Measurements from ENCODE around the gene ST3GAL2.

DNA sequence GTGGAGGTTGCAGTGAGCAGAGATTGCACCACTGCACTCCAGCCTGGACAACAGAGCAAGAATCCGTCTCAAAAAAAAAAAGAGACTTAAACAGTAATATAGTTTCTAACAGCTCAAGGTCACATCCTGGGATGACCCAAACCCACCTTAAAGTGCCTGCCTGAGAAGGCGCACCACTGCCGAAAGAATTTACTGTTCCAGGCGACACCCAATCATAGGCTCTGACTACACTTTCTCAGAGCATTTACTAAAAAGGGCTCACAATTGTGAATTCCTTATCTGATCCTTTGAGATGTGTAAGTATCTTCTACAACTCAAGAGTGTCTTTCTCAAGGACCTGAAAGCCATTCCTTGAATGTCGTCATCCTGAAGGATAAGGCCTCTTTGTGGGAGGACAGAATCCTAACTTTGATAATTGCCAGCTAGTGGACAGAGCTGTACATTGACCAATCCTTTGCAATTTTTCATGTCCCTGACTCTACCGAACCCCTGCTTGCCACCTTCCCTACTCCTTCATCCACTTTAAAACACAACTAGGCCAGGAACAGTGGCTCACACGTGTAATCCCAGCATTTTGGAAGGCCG is 2.6 kb upstream of the ST3GAL2 start:
- TF ChIP-seq, protein P1, sequence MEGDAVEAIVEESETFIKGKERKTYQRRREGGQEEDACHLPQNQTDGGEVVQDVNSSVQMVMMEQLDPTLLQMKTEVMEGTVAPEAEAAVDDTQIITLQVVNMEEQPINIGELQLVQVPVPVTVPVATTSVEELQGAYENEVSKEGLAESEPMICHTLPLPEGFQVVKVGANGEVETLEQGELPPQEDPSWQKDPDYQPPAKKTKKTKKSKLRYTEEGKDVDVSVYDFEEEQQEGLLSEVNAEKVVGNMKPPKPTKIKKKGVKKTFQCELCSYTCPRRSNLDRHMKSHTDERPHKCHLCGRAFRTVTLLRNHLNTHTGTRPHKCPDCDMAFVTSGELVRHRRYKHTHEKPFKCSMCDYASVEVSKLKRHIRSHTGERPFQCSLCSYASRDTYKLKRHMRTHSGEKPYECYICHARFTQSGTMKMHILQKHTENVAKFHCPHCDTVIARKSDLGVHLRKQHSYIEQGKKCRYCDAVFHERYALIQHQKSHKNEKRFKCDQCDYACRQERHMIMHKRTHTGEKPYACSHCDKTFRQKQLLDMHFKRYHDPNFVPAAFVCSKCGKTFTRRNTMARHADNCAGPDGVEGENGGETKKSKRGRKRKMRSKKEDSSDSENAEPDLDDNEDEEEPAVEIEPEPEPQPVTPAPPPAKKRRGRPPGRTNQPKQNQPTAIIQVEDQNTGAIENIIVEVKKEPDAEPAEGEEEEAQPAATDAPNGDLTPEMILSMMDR (IDR thresholded peaks at IDR 0.05; ENCODE audit: borderline replicate concordance, extremely low read depth, low read length, poor library complexity, severe bottlenecking), result no peak
- TF ChIP-seq EZH2 (IDR thresholded peaks at IDR 0.05; ENCODE audit: borderline replicate concordance, low read depth, low read length, severe bottlenecking), result no peak

All from DND-41 (cell line).